Measurements from ENCODE around the gene FHIT.
"Not testable (repeated sequence)": the region's sequence is repeated elsewhere in the genome, so short reads cannot be mapped to it uniquely, and the experiment has no call there.

FHIT gene

GRCh38 chr3:60912876-60913275 lies 338.4 kb downstream of the FHIT start:
- DNase-seq, result no peak

- no peak for DNase-seq
Measured at GRCh38 chr3:60912142-60912541, 339.1 kb downstream of the FHIT start.

DNA sequence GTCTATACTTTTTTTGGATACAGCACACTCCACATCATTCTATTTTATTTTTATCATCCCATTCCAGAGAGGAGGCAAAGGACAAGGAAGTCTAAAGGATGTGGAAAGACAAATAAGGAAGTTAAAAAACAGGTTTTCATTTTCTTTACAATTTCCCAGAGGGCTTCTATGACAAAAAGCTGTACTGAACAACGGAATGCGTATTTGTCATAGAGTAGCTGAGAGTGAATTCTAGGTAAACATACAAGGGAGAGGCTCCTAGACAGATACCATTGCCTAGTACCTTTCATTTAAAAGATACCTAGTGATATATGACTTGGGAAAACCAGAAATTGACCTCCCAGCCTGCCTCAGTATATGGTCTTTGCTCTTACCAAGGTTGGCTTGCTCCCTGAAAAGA lies 341.7 kb downstream of the FHIT start:
- DNase-seq, result no peak

DNA sequence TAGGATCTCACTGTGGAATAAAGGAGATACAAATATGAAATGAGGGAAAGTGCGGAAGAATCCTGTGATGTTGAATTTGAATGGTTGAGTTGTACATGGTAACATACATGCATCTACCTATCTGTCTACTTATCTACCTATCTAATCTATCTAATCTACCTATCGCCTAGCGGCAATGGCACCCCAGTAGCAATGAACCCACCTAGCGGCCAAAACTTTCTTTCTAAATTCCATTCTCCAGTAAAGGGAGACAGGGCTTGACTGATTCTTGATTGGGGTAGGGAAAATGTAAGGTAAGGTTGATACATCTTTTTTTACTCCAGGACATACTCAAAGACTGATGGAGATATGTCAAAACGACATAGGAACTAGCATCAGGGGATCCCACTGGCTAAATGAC lies 345.0 kb downstream of the FHIT start:
- DNase-seq, result no peak

- DNase-seq, result no peak
Measured at GRCh38 chr3:60898321-60898720, 352.9 kb downstream of the FHIT start.

DNA sequence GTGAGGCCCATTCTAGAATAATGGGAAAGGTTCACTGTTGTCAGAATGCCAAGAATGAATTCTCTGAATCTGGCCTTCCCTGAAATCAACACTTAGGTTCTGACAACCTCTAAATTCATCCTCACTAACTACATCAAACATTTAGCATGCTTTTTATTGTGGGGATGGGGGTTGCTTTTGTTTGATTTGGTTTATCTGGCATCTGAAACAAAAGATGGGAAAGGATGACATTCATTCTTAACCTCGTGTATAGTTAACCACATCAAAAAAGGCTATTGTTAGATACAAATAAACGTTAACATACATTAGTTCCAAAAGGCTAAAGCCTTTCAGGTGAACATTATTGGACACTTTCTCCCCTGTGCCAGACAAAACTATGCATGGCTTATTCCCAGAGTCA lies 357.3 kb downstream of the FHIT start:
- DNase-seq, result no peak

DNA sequence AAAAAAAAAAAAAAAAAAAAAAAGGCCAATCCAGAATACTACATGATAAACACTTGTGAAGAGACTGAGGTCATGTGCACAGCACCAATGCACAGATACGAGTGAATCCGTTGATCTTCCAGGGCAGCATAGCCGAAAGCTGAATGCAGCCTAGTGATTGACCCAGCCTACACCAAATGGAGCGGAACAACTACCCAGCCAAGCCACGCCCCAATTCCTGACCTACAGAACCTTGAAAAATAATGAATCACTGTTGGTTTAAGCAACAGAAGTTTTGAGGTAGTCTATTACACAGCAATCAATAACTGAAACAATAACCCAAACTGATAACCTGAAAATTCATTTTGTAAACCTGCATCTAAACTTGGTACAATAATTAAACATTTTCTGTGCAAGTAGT lies 361.0 kb downstream of the FHIT start:
- DNase-seq, result no peak

- not testable (repeated sequence) for DNase-seq
Measured at GRCh38 chr3:60888952-60889351, 362.3 kb downstream of the FHIT start.

DNA sequence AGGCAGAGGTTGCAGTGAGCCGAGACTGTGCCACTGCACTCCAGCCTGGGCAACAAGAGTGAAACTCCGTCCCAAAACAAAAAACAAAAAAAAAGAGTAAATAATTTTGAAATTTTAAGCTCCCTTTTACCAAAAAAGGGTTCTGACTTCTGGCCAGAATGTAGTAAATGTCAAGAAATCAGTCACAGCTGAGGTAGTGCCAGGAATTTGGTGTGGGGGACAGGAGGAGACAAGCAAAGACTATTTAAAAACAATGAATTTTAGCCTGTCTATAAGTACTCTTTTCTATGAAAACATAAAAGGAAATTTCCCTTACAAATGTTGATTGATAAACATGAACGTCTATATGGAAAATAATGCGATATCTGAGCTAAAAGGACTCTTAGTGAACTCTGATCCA lies 363.7 kb downstream of the FHIT start:
- DNase-seq, result no peak

GRCh38 chr3:60886518-60886917 lies 364.7 kb downstream of the FHIT start:
- no peak for DNase-seq

DNA sequence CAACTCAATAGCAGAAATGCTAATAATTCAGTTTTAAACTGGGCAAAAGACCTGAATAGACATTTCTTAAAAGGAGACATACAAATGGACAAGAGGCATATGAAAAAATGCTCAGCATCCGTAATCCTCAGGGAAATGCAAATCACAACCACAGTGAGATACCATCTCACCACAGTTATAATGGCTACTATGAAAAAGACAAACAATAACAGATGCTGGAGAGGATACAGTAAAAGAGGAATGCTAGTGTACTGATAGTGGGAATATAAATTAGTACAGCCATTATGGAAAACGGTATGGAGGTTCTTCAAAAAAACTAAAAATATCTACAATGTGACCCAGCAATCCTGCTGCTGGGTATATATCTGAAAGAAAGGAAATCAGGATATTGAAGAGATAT lies 367.2 kb downstream of the FHIT start:
- no peak for DNase-seq

GRCh38 chr3:60877188-60877587 lies 374.1 kb downstream of the FHIT start:
- DNase-seq, result no peak

- no peak for DNase-seq
Measured at GRCh38 chr3:60870396-60870795, 380.9 kb downstream of the FHIT start.

GRCh38 chr3:60867200-60867599 lies 384.1 kb downstream of the FHIT start:
- no peak for DNase-seq

- DNase-seq, result no peak
Measured at GRCh38 chr3:60856257-60857046, 394.8 kb downstream of the FHIT start.

GRCh38 chr3:60855250-60855649 lies 396.0 kb downstream of the FHIT start:
- DNase-seq, result no peak

DNA sequence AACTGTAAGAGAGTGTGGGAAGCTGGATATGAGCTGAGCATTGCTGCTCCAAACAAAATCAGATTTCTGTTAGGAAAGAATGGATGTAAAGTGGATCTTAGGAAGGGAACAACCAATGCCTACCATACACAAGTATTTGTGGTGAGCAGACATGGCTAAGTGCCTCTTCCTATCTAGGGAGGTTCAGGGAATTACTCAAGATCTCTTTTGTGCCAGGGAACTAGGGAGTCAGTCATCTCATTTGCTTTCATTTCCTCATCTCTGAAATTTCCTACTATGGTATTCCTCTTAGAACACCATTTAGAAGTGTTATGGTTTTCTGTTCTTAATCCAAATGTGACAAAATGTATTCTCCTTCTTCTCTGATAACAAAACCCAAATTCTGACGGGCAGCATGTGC lies 396.5 kb downstream of the FHIT start:
- no peak for DNase-seq

DNA sequence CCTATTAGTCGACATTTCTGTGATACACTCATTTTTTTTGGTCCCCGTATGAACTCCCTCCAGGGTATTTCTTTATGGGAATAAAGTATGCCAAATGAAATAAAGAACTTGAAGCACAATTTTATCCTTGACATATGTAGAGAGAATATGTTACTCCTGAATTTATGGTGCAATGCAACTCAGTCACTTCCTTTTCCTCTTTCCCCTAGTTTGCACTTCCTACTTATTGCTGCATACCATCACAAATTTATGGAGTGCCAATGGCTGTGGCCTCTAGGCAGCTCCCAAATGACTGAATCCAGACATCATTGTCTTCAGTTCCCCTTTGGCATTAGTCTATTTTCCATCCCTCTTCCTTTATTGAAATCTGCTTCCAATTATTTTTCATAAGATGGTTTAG lies 403.5 kb downstream of the FHIT start:
- no peak for DNase-seq

- no peak for DNase-seq
Measured at GRCh38 chr3:60844256-60844655, 407.0 kb downstream of the FHIT start.

GRCh38 chr3:60841355-60841754 lies 409.9 kb downstream of the FHIT start:
- no peak for DNase-seq

- DNase-seq, result no peak
Measured at GRCh38 chr3:60839246-60839645, 412.0 kb downstream of the FHIT start.

DNA sequence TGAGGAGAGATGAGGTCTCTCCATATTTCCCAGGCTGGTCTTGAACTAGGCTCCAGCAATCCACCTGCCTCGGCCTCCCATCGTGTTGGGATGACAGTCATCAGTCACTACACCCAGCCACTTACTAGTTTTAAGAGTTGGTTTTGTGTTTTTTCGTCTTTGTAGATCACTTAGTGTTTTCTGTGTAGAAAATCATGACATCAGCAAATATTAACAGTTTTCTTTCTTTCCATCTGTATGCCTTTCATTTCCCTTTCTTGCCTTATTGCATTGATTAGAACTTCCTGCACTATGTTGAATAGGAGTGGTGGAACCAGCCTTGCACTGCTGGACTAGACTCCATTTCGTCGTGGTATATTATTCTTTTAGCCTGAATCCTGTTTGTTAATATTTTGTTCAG lies 415.5 kb downstream of the FHIT start:
- DNase-seq, result no peak

GRCh38 chr3:60829058-60829457 lies 422.2 kb downstream of the FHIT start:
- no peak for DNase-seq

- DNase-seq, result no peak
Measured at GRCh38 chr3:60827666-60828065, 423.6 kb downstream of the FHIT start.

DNA sequence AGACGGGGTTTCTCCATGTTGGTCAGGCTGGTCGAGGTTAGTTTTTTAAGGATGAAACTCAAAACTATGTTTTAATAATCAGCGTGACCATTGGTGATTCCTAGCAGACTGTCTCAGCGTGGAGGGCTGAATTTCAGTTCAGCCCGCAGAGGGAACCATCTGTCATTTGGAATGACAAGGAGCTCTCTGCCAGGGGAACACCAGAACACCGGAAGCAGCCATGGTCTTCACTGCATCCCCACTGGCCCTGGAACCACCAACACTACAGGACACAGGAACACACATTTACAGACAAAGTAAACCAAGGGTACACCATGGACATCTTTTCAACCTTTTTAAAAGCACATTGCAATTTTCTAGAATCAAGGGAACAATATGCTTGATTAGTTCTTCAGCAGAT lies 424.7 kb downstream of the FHIT start:
- DNase-seq, result no peak
